Measurements from ENCODE around the gene KRT33B.

The KRT33B gene

GRCh38 chr17:41345992-41346391, 23.6 kb downstream of the KRT33B start:
- DNase-seq: no peak

- DNase-seq: no peak
These were observed 26.6 kb downstream of the KRT33B start for GRCh38 chr17:41343029-41343428.

- DNase-seq: no peak
These were observed 28.4 kb downstream of the KRT33B start for GRCh38 chr17:41340934-41341861.

- no peak for DNase-seq
These were observed 29.1 kb downstream of the KRT33B start for GRCh38 chr17:41340494-41340893.

GRCh38 chr17:41339571-41340172, 29.9 kb downstream of the KRT33B start:
- no peak for DNase-seq

- no peak for DNase-seq
These were observed 30.6 kb downstream of the KRT33B start for GRCh38 chr17:41338961-41339485.

- no peak for DNase-seq
These were observed 33.9 kb downstream of the KRT33B start for GRCh38 chr17:41335747-41336146.

GRCh38 chr17:41334385-41335305, 35.0 kb downstream of the KRT33B start:
- no peak for DNase-seq

- DNase-seq: no peak
These were observed 35.8 kb downstream of the KRT33B start for GRCh38 chr17:41333836-41334235.

GRCh38 chr17:41333098-41333497, 36.5 kb downstream of the KRT33B start:
- no peak for DNase-seq

- DNase-seq: no peak
These were observed 37.4 kb downstream of the KRT33B start for GRCh38 chr17:41332239-41332638.

- DNase-seq: no peak
These were observed 38.0 kb downstream of the KRT33B start for GRCh38 chr17:41331606-41332005.

GRCh38 chr17:41329279-41329948, 40.2 kb downstream of the KRT33B start:
- DNase-seq: peak; percentile 31

- no peak for DNase-seq
These were observed 41.4 kb downstream of the KRT33B start for GRCh38 chr17:41328207-41328606.

- DNase-seq: no peak
These were observed 42.0 kb downstream of the KRT33B start for GRCh38 chr17:41327411-41328120.

- DNase-seq: no peak
These were observed 43.2 kb downstream of the KRT33B start for GRCh38 chr17:41326173-41327145.

- no peak for DNase-seq
These were observed 44.0 kb downstream of the KRT33B start for GRCh38 chr17:41325611-41326010.

GRCh38 chr17:41325126-41325525, 44.5 kb downstream of the KRT33B start:
- no peak for DNase-seq

- DNase-seq: no peak
These were observed 45.2 kb downstream of the KRT33B start for GRCh38 chr17:41324180-41325075.
